NCI-H774 (cell line): ENCODE results near the gene SNAPC2.
"Not testable (repeated sequence)": the region's sequence is repeated elsewhere in the genome, so short reads cannot be mapped to it uniquely, and the experiment has no call there.

Experiments used
- DNase-seq: peaks from one replicate; lab custom pipeline; 2025; lab: John Stamatoyannopoulos, UW

The SNAPC2 gene

DNA sequence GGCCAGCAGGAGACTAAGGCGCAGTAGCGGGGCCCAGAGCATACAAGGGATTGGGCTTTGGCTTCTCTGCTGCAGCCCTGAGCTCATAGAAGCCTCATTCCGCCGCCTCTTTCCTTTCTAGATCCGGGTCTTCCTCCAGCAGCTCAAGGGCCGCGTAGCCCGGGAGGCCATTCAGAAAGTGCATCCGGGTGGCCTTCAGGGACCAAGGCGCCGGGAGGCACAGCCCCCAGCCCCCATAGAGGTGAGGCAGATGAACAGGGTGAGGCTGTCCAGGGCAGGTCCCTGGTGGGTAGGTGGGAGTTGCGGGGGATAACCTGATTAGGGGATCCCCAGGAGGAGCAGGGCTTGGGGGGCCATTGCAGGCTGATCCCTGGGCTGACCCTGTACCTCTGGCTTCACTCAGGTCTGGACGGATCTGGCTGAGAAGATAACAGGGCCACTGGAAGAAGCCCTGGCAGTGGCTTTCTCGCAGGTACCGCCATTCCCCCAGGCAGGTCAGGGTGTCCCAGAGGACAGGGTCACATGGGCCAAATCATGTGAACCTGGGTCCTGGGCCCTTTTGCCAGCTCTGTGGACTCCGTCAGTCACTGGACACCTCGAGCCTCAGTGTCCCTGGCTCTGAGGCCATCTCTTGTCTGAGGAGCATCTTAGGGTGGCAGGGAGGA is 1.3 kb downstream of the SNAPC2 start:
- no peak for DNase-seq

DNA sequence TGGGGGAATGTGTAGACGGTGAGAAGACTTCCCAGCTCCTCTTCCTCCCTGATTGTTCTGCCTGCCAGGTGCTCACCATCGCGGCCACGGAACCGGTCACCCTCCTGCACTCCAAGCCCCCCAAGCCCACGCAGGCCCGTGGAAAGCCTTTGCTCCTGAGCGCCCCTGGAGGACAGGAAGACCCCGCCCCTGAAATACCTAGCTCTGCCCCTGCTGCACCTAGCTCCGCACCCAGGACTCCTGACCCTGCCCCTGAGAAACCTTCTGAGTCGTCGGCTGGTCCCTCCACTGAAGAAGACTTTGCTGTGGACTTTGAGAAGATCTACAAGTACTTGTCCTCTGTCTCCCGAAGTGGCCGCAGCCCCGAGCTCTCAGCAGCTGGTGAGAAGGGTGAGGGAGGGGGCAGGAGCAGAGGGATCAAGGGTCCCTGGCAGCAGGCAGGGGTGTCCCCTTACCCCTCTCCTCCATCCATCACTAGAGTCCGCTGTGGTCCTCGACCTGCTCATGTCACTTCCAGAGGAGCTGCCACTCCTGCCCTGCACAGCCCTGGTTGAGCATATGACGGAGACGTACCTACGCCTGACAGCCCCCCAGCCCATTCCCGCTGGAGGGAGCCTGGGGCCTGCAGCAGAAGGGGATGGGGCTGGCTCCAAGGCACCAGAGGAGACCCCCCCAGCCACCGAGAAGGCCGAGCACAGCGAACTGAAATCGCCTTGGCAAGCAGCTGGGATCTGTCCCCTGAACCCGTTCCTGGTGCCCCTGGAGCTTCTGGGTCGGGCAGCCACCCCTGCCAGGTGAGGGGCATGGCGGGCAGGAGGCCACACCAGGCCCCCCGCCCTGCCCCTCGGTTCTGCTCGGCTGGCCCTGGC is 2.1 kb downstream of the SNAPC2 start:
- DNase-seq: no peak

- DNase-seq: no peak
Observed at GRCh38 chr19:7922836-7923195, 2.7 kb downstream of the SNAPC2 start.

GRCh38 chr19:7923295-7924191 is 3.4 kb downstream of the SNAPC2 start:
- DNase-seq: no peak

GRCh38 chr19:7924241-7924640 is 4.1 kb downstream of the SNAPC2 start:
- DNase-seq: no peak

DNA sequence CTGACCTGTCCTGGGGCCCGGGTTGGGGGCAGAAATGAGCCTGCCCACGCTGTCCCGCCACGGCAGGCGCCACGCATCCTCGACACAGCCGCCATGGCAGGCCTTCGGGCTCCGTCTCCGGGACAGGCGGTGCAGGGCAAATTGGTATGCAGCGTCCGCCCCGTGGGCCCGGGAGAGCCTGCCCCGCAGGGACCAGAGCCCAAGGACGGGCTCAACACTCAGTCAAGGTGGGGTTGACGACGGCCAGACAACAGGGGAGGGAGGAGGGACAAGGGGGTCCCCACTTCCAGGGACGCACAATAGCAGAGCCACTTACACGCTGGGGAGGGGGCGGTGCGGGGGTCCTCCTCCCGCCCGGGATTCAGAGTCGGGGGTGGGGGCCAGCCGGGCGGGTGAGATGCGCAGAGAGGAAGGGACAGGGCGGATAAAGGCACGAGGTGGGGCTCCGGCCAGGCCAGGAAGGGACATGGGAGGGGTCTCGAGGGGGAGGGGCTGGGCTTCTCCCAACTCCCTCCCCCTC is 4.6 kb downstream of the SNAPC2 start:
- no peak for DNase-seq

DNA sequence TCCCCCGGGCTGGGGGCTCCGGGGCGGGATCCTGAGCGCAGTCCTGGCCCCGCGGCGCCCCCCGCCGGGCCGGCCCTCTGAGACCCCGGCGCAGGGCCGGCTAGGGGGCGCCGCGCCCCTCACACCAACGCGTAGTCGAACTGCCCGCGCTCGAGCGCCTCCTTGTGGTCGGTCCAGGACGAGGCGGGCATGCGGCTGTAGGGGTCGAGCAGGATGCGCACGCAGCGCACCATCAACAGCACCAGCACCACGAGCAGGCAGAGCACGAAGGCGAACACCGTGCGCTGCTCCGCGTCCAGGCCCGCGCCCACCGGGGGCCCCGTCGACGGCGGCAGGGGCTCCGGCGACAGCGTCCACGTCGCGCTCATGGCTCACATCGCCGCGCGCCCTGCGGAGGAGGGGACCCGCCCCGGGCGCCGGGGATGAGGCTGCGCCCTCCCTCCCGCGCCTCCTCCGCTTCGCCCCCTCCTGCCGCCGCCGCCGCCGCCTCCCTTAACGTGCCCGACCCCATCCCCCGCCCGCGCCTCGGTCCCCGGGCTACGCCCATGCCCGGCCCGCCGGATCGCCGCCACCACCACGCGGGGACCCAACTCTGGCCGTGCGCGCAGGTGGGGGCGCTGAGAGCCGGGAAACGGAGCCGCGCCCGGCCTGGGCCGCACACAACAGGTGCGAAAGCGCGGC is 5.2 kb downstream of the SNAPC2 start:
- peak; percentile 34 for DNase-seq

DNA sequence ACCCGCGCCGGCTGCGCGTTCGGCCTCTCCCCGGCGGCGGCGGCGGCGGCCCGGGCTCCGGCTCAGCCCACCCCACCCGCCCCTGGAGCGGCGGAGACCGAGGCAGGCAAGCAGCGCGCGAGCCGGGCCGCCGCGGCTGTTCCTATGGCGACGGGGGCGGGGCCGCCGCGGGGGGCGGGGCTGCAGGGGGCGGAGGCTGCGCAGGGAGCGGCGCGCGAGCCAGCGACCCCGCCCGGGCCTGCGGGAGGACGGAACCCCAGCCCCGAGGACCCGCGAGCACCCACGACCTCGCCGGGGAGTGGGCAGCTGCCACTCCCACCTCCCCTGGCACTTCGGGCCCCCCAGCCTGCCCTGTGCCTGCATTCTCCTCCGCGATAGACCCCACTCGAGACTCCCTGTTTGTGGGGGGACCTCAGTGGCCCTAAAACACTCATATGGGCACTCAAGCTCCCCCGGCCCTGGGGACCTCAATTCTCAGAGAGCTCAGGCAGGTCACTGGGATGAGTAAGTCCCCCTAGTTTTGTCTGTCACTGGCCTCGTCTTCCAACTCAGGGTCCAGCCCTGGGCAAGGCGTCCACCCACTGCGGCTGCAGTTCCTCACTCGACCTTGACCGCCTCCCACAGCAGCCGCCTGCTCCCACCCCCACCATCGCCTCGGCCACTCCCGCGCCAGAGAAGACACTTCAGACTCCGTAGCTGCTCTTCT is 6.0 kb downstream of the SNAPC2 start, which contains the start of gene CTXN1:
Gene CTXN1, minus strand, starts transcription at position 115 of the 706 bp plus-strand sequence. CDS start 597 bp downstream, outside the sequence.
- DNase-seq: peak; percentile 43

DNA sequence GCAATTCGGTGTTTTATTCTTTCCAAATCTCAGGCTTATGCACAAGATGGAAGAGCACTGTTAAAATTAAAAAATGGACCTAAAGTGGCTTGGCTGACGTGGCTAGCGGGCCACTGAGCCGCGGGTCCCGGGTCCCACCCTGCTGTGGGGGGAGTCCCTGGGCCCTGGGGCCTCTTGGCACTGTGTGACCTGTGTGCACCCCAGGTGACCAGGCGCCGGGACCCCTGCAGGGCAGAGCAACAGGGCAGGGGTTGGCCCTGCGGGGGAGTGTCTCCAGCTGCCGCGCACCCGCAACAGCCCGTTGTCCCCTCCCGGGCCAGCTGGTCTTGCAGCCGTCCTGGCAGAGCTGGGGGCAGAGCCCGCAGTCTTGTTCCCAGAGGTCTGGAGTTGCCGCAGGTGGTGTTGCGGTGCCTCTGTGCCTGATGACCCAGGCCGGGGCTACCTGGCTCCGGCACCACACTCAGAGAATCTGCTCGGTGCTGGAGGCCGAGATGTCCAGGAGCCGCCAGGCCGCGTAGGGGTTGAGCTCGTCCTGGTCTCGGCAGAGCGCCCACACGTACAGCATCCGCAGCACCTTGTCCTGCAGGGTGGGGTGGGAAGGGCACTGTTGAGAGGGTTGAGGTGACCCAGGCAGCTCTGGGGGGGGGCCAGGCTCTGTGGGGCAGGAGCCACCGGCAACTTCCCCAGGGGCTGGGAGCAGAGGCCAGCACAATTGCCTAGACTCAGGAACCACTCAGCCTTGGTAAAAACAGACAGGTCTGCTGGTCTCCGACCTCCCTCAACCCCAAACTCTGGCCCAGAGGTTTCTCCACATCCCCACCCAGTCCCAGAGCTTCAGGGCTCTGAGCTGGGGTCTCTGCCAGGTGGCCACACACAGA is 6.8 kb downstream of the SNAPC2 start:
- no peak for DNase-seq

DNA sequence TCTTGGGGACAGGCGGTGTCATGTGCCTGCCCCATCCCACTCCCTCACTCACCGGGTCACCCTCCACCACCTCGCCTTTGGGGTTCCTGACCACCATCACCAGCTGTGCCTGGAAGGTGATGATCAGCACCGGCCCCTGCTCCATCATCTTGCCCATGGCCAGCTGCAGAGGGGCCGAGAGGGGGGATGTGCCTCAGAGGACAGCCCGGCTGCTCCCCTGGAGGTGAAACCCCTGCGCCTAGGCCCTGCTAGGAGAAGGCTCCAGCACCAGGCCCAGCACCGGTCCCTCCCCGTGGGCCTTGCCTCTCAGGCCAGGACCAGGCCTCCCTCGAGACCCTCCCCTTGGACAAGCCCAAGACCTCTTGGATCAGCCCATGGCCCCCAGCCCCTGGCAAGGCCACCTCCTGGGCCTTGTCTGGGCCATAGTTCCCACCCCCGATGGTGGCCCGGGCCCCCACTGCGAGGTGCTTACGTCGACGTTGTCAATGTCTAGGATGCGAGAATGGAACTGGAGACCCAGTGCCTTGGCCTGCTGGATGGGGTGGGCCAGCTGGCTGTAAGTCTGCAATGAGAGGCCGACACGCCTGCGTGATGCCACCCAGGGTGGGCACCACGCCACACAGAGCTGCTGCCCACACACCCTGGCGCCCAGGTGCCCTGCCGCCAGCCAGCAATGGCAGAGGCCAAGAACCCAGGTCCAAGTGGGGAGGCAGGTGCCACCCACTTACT is 7.6 kb downstream of the SNAPC2 start:
- no peak for DNase-seq

DNA sequence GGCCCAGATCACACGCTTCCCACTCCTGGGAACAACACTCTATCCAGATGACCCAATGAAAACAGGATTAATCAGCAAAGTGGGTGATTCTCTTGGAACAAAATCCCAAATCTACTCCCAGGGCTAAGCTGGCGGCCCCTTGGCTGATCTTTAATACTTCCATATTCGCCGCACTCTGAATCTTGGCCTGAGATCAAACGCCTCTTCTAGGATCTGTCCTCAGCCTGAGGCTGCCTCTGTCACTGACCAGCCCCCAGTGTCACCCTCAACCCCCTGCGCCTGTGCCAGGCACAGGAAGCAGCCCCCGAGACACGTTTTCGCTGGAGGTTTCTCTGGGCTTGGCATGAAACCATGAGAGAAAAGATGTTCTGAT is 8.2 kb downstream of the SNAPC2 start:
- no peak for DNase-seq

DNA sequence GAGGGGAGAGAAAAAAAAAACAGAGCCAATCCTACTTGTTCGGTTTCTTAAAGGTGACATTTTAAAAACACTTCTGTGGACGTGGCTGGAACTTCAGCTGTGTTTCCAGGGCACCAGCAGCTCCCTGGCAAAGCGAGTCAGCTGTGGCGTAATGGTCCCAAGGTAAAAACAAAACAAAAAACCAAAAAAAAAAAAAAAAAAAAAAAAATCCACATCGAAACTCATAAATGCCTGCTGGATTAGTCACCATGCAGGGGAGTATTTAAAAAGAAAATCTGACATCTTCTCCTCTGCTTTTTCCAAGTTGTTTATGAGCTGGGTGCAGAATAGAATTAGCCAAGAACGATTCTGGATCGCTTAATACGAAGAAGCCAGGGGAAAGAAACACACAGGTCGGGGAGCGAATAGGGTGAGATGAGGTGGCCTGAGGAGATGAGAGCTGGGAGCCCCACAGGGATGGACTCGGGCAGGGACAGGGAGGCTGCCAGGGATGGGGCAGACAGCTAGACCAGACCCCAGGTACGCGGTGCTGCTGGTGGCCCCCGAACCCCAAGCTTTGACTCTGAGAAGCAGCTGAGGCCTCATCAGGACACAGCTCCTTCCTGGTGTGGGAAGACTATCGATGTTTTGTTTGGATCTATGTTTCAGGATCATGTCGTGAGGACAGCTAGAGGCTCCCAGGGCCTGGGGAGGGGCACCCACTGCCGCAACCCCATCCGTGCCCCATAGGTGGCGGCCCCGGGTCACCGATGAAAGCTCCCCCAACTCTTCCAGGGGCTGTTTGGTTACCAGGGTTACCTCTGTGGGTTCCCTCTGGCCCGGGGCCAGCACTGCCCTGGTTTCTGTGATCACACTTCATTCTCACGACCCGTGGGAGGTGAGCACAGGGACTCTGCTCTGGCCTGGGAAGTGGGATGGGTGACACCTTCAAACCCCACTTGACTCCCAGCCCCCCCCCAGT is 8.9 kb downstream of the SNAPC2 start:
- no peak for DNase-seq

DNA sequence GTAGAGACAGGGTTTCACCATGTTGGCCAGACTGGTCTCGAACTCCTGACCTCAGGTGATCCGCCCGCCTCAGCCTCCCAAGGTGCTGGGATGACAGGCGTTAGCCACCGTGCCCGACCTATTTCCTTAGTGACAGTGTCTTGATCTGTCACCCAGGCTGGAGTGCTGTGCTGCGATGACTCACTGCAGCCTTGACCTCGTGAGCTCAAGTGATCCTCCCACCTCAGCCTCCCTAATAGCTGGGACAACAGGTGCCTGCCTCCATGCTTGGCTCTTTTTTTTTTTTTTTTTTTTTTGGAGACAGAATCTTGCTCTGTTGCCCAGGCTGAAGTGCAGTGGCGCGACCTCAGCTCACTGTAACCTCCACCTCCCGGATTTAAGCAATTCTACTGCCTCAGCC is 9.9 kb downstream of the SNAPC2 start:
- not testable (repeated sequence) for DNase-seq

GRCh38 chr19:7930765-7931164 is 10.6 kb downstream of the SNAPC2 start:
- DNase-seq: no peak

- no peak for DNase-seq
Observed at GRCh38 chr19:7931221-7932061, 11.3 kb downstream of the SNAPC2 start.

DNA sequence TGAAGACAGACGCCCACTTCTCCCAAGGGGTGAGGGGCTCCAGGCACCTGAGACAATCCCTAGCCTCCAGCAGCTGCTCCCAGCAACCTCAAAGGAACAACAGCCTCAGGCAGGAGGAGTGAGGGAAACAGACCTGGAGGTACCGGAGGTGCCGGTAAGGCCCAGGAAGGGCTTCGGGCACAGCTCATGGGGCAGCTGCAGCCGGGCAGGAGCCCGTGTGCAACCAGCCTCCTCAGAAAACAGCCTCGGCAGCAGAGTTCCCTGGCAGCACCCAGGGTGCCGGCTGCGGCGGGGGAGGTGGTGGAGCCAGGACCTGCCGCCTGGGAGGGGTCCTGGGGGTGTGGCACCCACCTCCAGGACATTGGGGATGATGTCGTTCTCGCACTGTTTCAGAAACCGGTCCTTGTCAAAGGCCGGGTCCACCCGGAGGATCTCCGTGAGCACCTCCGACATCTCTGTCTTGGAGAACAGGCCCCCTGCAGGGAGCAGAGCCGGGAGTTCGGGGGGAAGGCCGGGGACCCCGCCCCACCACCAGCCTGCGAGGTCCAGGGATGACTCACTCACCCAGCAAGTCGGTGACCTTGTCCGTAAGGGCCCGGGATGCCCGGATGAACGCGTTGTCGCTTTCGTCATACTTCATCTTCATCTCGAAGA is 12.3 kb downstream of the SNAPC2 start:
- DNase-seq: no peak

- DNase-seq: no peak
Observed at GRCh38 chr19:7932930-7933300, 12.8 kb downstream of the SNAPC2 start.
